Activated naive CD8-positive, alpha-beta T cell treated with anti-CD3 and anti-CD28 coated beads, Interleukin-2, amount 10 ng/mL, durations not matched to agents 7 days and 5 days (primary cell): ENCODE results near the gene C1QL3. TPM values are rescaled to one million over a fixed set of nuclear protein-coding genes. Genes with fewer than 3 reads are reported as not detected.
A peak's percentile ranks its signal among the peaks of the same experiment; 100 is the strongest.

Experiments
- ATAC-seq: fragments of 150-1000 bp; cut with Tn5 transposase; one replicate; pipeline ENCODE4 v1.10.0; 2021; ENCODE audit warnings: low read depth, moderate library complexity
- POLR2A ChIA-PET: fragments of 350-600 bp; sonication (Branson Sonifier 250); formaldehyde crosslinking; loops from one replicate; lab custom pipeline; 2021; ENCODE audit warnings: antibody characterized with exemption; lab: Charles Lee
- DNase-seq: peaks from one replicate; pipeline ENCODE4 v3.0.0; 2021
- H3K27ac Mint-ChIP-seq: one replicate; pipeline ENCODE4 v1.8.0; 2022; ENCODE audit warnings: mild to moderate bottlenecking, mixed read lengths
- H3K27me3 Mint-ChIP-seq: one replicate; pipeline ENCODE4 v1.8.0; 2022; ENCODE audit warnings: mild to moderate bottlenecking, moderate library complexity, mixed read lengths
- H3K36me3 Mint-ChIP-seq: one replicate; pipeline ENCODE4 v1.8.0; 2021; ENCODE audit warnings: mild to moderate bottlenecking, mixed read lengths
- H3K4me1 Mint-ChIP-seq: one replicate; pipeline ENCODE4 v1.8.0; 2021; ENCODE audit warnings: mixed read lengths
- H3K4me3 Mint-ChIP-seq: one replicate; pipeline ENCODE4 v1.8.0; 2022; ENCODE audit warnings: mild to moderate bottlenecking, moderate library complexity, mixed read lengths
- H3K9me3 Mint-ChIP-seq: one replicate; pipeline ENCODE4 v1.8.0; 2021; ENCODE audit warnings: mixed read lengths
- total RNA-seq, 2 experiments: library from RNA; stranded (reverse); gene quantifications; one replicate each; pipeline ENCODE4 v1.2.3, GENCODE V29; 2021

C1QL3 gene
- total RNA-seq, 2 experiments from 2014 or later = not detected

GRCh38 chr10:16519908-16520861, 1.5 kb downstream of the C1QL3 start:
- Mint-ChIP-seq H3K36me3 (no peaks in the 10 kb centered on the region), H3K4me1 (peaks cover 10% of the 10 kb centered on the region), H3K9me3 (no peaks in the 10 kb centered on the region), H3K27me3 (peaks cover 26% of the 10 kb centered on the region), H3K27ac (no peak overlapping the region), H3K4me3 (peak overlapping the region; percentile 67)
- ATAC-seq (peak; percentile 23), DNase-seq (peak; percentile 28)
- POLR2A ChIA-PET = no interaction called here

GRCh38 chr10:16519250-16519907, 2.3 kb downstream of the C1QL3 start:
- Mint-ChIP-seq H3K27me3 (peaks cover 24% of the 10 kb centered on the region), H3K4me1 (peaks cover 10% of the 10 kb centered on the region), H3K9me3 (no peaks in the 10 kb centered on the region), H3K36me3 (no peaks in the 10 kb centered on the region), H3K4me3 (peak overlapping the region; percentile 64), H3K27ac (no peak overlapping the region)
- ATAC-seq (no peak), DNase-seq (no peak)
- POLR2A ChIA-PET = no interaction called here

- H3K4me3 Mint-ChIP-seq = no peak overlapping the region
- H3K9me3 Mint-ChIP-seq = no peaks in the 10 kb centered on the region
- POLR2A ChIA-PET = no interaction called here
- ATAC-seq (no peak), DNase-seq (no peak)
- no peaks in the 10 kb centered on the region for H3K36me3 Mint-ChIP-seq
- H3K4me1 Mint-ChIP-seq = peaks cover 10% of the 10 kb centered on the region
- peaks cover 21% of the 10 kb centered on the region for H3K27me3 Mint-ChIP-seq
- H3K27ac Mint-ChIP-seq = no peak overlapping the region
These were observed 2.9 kb downstream of the C1QL3 start for GRCh38 chr10:16518822-16519221.

GRCh38 chr10:16510843-16511242, 10.8 kb downstream of the C1QL3 start:
- H3K27ac Mint-ChIP-seq = no peak overlapping the region
- POLR2A ChIA-PET = no interaction called here

GRCh38 chr10:16509996-16510395, 11.7 kb downstream of the C1QL3 start:
- ATAC-seq (no peak), DNase-seq (no peak)
- Mint-ChIP-seq H3K36me3 (peaks cover 3% of the 10 kb centered on the region), H3K27ac (no peak overlapping the region), H3K27me3 (no peaks in the 10 kb centered on the region), H3K9me3 (no peaks in the 10 kb centered on the region), H3K4me3 (no peak overlapping the region), H3K4me1 (peaks cover 4% of the 10 kb centered on the region)
- POLR2A ChIA-PET = no interaction called here

More at GRCh38 chr10:16510843-16511242, 10.8 kb downstream of the C1QL3 start:
- DNase-seq (no peak), ATAC-seq (no peak)
- no peaks in the 10 kb centered on the region for H3K9me3 Mint-ChIP-seq
- H3K4me3 Mint-ChIP-seq = no peak overlapping the region
- peaks cover 4% of the 10 kb centered on the region for H3K4me1 Mint-ChIP-seq
- H3K27me3 Mint-ChIP-seq = no peaks in the 10 kb centered on the region
- peaks cover 3% of the 10 kb centered on the region for H3K36me3 Mint-ChIP-seq

GRCh38 chr10:16505161-16505560, 16.5 kb downstream of the C1QL3 start:
- H3K4me3 Mint-ChIP-seq = no peak overlapping the region
- ATAC-seq (no peak), DNase-seq (no peak)
- H3K4me1 Mint-ChIP-seq = peaks cover 2% of the 10 kb centered on the region
- H3K27me3 Mint-ChIP-seq = no peaks in the 10 kb centered on the region
- peaks cover 7% of the 10 kb centered on the region for H3K36me3 Mint-ChIP-seq
- POLR2A ChIA-PET = no interaction called here
- H3K27ac Mint-ChIP-seq = no peak overlapping the region
- H3K9me3 Mint-ChIP-seq = no peaks in the 10 kb centered on the region

GRCh38 chr10:16497911-16498310, 23.8 kb downstream of the C1QL3 start:
- DNase-seq = no peak
- Mint-ChIP-seq H3K27ac (no peak overlapping the region), H3K27me3 (no peaks in the 10 kb centered on the region), H3K36me3 (peaks cover 9% of the 10 kb centered on the region), H3K9me3 (no peaks in the 10 kb centered on the region), H3K4me1 (no peaks in the 10 kb centered on the region), H3K4me3 (no peak overlapping the region)
- ATAC-seq = no peak
- POLR2A ChIA-PET = no interaction called here

- Mint-ChIP-seq H3K27me3 (no peaks in the 10 kb centered on the region), H3K4me3 (no peak overlapping the region)
These were observed 27.7 kb downstream of the C1QL3 start for GRCh38 chr10:16493884-16494536.

GRCh38 chr10:16491933-16492332, 29.7 kb downstream of the C1QL3 start:
- H3K36me3 Mint-ChIP-seq = peaks cover 16% of the 10 kb centered on the region
- POLR2A ChIA-PET = no interaction called here
- ATAC-seq (no peak), DNase-seq (no peak)
- no peaks in the 10 kb centered on the region for H3K9me3 Mint-ChIP-seq
- H3K27ac Mint-ChIP-seq = no peak overlapping the region
- H3K4me3 Mint-ChIP-seq = no peak overlapping the region
- H3K4me1 Mint-ChIP-seq = no peaks in the 10 kb centered on the region
- no peaks in the 10 kb centered on the region for H3K27me3 Mint-ChIP-seq

More at GRCh38 chr10:16493884-16494536, 27.7 kb downstream of the C1QL3 start:
- Mint-ChIP-seq H3K4me1 (no peaks in the 10 kb centered on the region), H3K9me3 (no peaks in the 10 kb centered on the region), H3K27ac (no peak overlapping the region), H3K36me3 (peaks cover 18% of the 10 kb centered on the region)
- ATAC-seq (no peak), DNase-seq (no peak)
- POLR2A ChIA-PET = no interaction called here

- H3K27ac Mint-ChIP-seq = no peak overlapping the region
- H3K36me3 Mint-ChIP-seq = peaks cover 14% of the 10 kb centered on the region
- POLR2A ChIA-PET = no interaction called here
These were observed 31.2 kb downstream of the C1QL3 start for GRCh38 chr10:16490511-16490910.

GRCh38 chr10:16483241-16483917, 38.3 kb downstream of the C1QL3 start:
- ATAC-seq (no peak), DNase-seq (no peak)
- no peak overlapping the region for H3K27ac Mint-ChIP-seq
- POLR2A ChIA-PET = no interaction called here
- H3K9me3 Mint-ChIP-seq = no peaks in the 10 kb centered on the region
- H3K36me3 Mint-ChIP-seq = peaks cover 13% of the 10 kb centered on the region
- H3K27me3 Mint-ChIP-seq = no peaks in the 10 kb centered on the region
- no peak overlapping the region for H3K4me3 Mint-ChIP-seq
- H3K4me1 Mint-ChIP-seq = no peaks in the 10 kb centered on the region

More at GRCh38 chr10:16490511-16490910, 31.2 kb downstream of the C1QL3 start:
- DNase-seq (no peak), ATAC-seq (no peak)
- no peaks in the 10 kb centered on the region for H3K27me3 Mint-ChIP-seq
- H3K4me1 Mint-ChIP-seq = no peaks in the 10 kb centered on the region
- H3K4me3 Mint-ChIP-seq = no peak overlapping the region
- no peaks in the 10 kb centered on the region for H3K9me3 Mint-ChIP-seq

GRCh38 chr10:16481052-16481728, 40.5 kb downstream of the C1QL3 start:
- ATAC-seq = no peak
- no peaks in the 10 kb centered on the region for H3K9me3 Mint-ChIP-seq
- DNase-seq = no peak
- H3K27me3 Mint-ChIP-seq = no peaks in the 10 kb centered on the region
- H3K36me3 Mint-ChIP-seq = peaks cover 11% of the 10 kb centered on the region
- H3K4me3 Mint-ChIP-seq = no peak overlapping the region
- no peaks in the 10 kb centered on the region for H3K4me1 Mint-ChIP-seq
- H3K27ac Mint-ChIP-seq = no peak overlapping the region
- POLR2A ChIA-PET = no interaction called here
